Thyroid gland (tissue), 4 donors: ENCODE data around the gene TMEM30B. TPM values are rescaled to one million over a fixed set of nuclear protein-coding genes. Genes with fewer than 3 reads are reported as not detected.

ENCODE experiments used
- DNase-seq, 2 donors: peaks; one replicate each; pipeline ENCODE4 v3.0.0-alpha.2; 2019
- H3K27ac ChIP-seq, 3 donors: fragments of 200-600 bp; sonication (generic); 1 replicate in 2 of 3; 2 replicates in 1 of 3; pipeline ENCODE4 v1.5.1; 2016 to 2019; ENCODE audit warnings: mild to moderate bottlenecking in 1 of 3, moderate library complexity in 1 of 3
- H3K27me3 ChIP-seq: fragments of 200-600 bp; sonication (generic); one replicate; pipeline ENCODE4 v1.5.1; 2019
- H3K36me3 ChIP-seq, 2 donors: fragments of 200-600 bp; sonication (generic); one replicate each; pipeline ENCODE4 v1.5.1; 2016 to 2019
- H3K4me1 ChIP-seq, 2 donors: fragments of 200-600 bp; sonication (generic); one replicate each; pipeline ENCODE4 v1.5.1; 2017 to 2019
- H3K4me3 ChIP-seq, 3 donors: fragments of 200-600 bp; sonication (generic); replicated peaks in 1 of 3; 1 replicate in 2 of 3; 2 replicates in 1 of 3; pipeline ENCODE4 v1.5.1; 2016; ENCODE audit warnings: mild to moderate bottlenecking in 1 of 3
- H3K9me3 ChIP-seq: fragments of 200-600 bp; sonication (generic); one replicate; pipeline ENCODE4 v1.5.1; 2017
- POLR2A ChIP-seq, 2 donors: fragments of 450-650 bp; IDR thresholded peaks; one replicate each; pipeline ENCODE4 v1.6.1; 2017; ENCODE audit warnings: antibody characterized with exemption in 2 of 2, mild to moderate bottlenecking in 2 of 2, moderate library complexity in 1 of 2
- WGBS, 2 donors: methylation state at CpG; one replicate each; pipeline ENCODE4 v1.1.5; 2017; 5-methylcytosine and 5-hydroxymethylcytosine counted together
- intact Hi-C: fragments of 100-400 bp; cut with DNase I; formaldehyde crosslinking; loops from one replicate; pipeline ENCODE4 v1.15.1; 2023
- total RNA-seq, 4 donors: library from RNA; depleted of rRNA; stranded (reverse); fragments of >200 nt; gene quantifications; one replicate each; pipeline ENCODE4 v1.2.3, GENCODE V29; 2016
- TF ChIP-seq, protein P1 (sequence below), 6 experiments: fragments of 200-600 bp in 3 of 6; fragments of 450-650 bp in 3 of 6; sonication (generic) in 3 of 6; IDR thresholded peaks; one replicate each; pipeline ENCODE4 v1.5.1; 2016 to 2019; ENCODE audit warnings: antibody characterized with exemption in 6 of 6, mild to moderate bottlenecking in 2 of 6, inconsistent platforms in 1 of 6, moderate library complexity in 1 of 6

Gene TMEM30B
- total RNA-seq, 4 donors from 2014 or later = 91.0 to 153 (median 124) TPM

DNA sequence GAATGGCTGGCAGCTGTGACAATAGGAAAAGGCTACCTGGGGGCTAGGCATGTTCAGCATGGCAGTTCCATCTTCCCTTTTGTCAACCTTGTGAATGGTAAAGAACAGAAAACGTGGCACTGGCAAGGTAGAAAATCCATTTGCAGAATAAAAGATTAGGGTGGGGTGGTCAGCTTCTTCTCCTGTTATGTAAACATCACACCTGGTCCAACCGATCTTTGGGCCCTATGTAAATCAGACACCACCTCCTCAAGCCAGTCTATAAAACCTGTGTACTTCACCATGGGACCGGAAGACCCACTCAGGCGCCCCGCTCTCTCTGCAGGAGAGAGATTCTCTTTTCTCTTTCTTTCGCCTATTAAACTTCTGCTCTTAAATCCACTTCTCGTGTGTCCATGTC, 19.6 kb upstream of the TMEM30B start:
- 92 to 93% methylated on average over 7 of the region's 7 CpGs for WGBS, 2 donors
- H3K36me3 ChIP-seq = no peaks in the 10 kb centered on the region
- no peak overlapping the region for H3K4me3 ChIP-seq
- intact Hi-C loops = no loop called here
- no peaks in the 10 kb centered on the region for H3K4me1 ChIP-seq
- TF ChIP-seq, protein P1, sequence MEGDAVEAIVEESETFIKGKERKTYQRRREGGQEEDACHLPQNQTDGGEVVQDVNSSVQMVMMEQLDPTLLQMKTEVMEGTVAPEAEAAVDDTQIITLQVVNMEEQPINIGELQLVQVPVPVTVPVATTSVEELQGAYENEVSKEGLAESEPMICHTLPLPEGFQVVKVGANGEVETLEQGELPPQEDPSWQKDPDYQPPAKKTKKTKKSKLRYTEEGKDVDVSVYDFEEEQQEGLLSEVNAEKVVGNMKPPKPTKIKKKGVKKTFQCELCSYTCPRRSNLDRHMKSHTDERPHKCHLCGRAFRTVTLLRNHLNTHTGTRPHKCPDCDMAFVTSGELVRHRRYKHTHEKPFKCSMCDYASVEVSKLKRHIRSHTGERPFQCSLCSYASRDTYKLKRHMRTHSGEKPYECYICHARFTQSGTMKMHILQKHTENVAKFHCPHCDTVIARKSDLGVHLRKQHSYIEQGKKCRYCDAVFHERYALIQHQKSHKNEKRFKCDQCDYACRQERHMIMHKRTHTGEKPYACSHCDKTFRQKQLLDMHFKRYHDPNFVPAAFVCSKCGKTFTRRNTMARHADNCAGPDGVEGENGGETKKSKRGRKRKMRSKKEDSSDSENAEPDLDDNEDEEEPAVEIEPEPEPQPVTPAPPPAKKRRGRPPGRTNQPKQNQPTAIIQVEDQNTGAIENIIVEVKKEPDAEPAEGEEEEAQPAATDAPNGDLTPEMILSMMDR (IDR thresholded peaks at IDR 0.05) = no peak
- no peak for TF ChIP-seq POLR2A (IDR thresholded peaks at IDR 0.05)
- no peaks in the 10 kb centered on the region for H3K27me3 ChIP-seq
- no peak for DNase-seq
- H3K9me3 ChIP-seq = no peaks in the 10 kb centered on the region
- no peak overlapping the region for H3K27ac ChIP-seq

DNA sequence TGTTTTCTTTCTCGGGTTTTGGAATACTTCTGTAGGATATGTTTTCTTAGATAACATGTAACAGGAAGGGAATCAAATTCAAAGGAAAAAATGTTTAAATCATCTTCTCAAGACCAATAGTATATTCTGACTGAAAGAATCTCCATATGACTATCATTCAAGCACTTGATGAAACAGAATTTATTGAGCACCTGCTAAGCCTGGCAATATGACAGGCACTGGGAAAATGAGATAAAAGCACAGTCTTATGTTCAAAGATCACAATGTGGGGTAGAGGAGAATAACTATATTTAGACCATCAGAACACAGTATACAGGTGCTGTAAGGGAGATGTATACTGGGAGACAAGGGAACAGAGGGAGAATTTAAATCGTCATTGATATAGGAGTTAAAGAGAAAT, 19.1 kb upstream of the TMEM30B start:
- H3K4me1 ChIP-seq = no peaks in the 10 kb centered on the region
- no peaks in the 10 kb centered on the region for H3K27me3 ChIP-seq
- TF ChIP-seq POLR2A (IDR thresholded peaks at IDR 0.05) = no peak
- TF ChIP-seq, protein P1 (IDR thresholded peaks at IDR 0.05) = no peak
- 40 to 43% methylated on average over 2 of the region's 2 CpGs for WGBS, 2 donors
- H3K4me3 ChIP-seq = no peak overlapping the region
- no peaks in the 10 kb centered on the region for H3K36me3 ChIP-seq
- no peaks in the 10 kb centered on the region for H3K9me3 ChIP-seq
- no peak for DNase-seq
- H3K27ac ChIP-seq = no peak overlapping the region
- intact Hi-C loops = no loop called here

DNA sequence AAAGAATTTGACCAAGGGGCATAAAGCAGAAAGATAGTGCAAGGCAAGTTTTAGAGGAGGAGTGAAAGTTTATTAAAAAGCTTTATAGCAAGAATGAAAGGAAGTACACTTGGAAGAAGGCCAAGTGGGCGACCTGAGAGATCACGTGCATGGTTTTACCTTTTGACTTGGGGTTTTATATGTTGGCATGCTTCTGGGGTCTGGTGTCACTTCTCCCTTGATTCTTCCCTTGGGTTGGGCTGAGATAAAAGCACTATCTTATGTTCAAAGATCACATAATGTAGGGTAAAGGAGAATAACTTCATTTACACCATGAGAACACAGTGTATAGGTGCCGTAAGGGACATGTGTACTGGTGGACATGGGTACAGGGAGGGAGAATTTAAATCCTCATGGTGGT, 17.7 kb upstream of the TMEM30B start:
- no peak for DNase-seq
- TF ChIP-seq, protein P1 (IDR thresholded peaks at IDR 0.05) = no peak
- TF ChIP-seq POLR2A (IDR thresholded peaks at IDR 0.05) = no peak
- Histone ChIP-seq H3K27ac (no peak overlapping the region), H3K27me3 (no peaks in the 10 kb centered on the region), H3K4me3 (no peak overlapping the region), H3K4me1 (no peaks in the 10 kb centered on the region), H3K9me3 (no peaks in the 10 kb centered on the region), H3K36me3 (no peaks in the 10 kb centered on the region)
- WGBS, 2 donors = 60 to 69% methylated on average over 3 of the region's 3 CpGs
- intact Hi-C loops = loop anchor here (5.0 to 10.0 kb wide), 2 partner anchors 158 to 536 kb away; no protein-coding TSS in a partner anchor

DNA sequence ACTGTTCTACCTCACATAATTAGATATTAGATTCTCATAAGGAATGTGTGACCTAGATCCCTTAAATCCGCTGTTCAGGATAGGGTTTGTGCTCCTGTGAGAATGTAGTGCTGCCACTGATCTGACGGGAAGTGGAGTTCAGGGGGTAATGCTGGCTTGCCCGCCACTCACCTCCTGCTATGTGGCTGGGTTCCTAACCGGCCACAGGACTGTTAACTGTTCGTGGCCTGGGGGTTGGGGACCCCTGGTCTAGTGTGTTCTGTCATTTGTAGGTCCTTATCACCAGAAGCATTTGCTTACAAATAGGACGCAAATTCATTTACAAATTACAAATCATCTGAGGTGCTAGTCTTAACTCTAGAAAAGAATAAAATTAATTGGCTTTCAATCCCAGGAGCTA, 16.4 kb upstream of the TMEM30B start:
- Histone ChIP-seq H3K4me3 (no peak overlapping the region), H3K27ac (peak overlapping the region in 1 of 3 donors; percentile 5), H3K27me3 (no peaks in the 10 kb centered on the region), H3K4me1 (no peaks in the 10 kb centered on the region), H3K36me3 (no peaks in the 10 kb centered on the region), H3K9me3 (no peaks in the 10 kb centered on the region)
- WGBS, 2 donors = 80 to 89% methylated on average over 6 of the region's 6 CpGs
- no peak for TF ChIP-seq POLR2A (IDR thresholded peaks at IDR 0.05)
- TF ChIP-seq, protein P1 (IDR thresholded peaks at IDR 0.05) = no peak
- DNase-seq = no peak
- intact Hi-C loops = loop anchor here (5.0 to 10.0 kb wide), 2 partner anchors 160 to 537 kb away; no protein-coding TSS in a partner anchor

DNA sequence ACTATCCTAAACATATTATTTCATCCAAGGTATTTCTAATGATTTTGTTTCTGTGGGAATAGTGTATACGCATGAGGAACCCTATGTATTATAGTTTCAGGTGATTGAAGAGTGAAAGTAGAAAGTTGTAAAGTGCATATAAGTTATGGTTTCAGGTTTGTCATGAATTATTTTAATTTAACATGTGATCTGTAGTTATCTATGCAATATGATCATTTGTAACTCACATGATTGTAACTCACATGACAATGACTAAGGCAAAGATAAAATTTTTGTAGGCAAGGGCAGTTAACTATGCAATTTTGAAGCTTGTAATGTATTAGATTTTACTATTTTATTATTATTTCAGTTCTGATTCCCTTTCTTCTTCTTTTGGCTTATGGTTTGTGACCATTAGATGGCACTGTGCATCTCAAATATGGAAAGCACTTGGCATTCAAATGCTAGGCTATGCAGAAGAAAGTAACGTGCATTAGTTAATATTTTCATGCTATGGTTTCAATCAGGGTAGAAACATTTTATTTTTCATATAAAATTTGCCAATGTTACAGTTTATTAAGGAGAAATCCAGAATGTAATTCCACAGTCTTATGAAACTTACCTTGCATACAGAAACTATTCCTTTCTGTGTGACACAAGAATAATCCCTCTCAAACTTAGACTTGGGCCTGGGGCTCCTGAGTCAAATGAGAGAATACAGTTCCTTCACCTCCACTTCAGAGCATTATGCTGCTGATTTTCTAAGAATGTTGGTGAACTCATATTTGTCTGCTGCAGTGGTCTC, 15.8 kb upstream of the TMEM30B start:
- H3K4me1 ChIP-seq = no peaks in the 10 kb centered on the region
- peak overlapping the region in 1 of 3 donors; percentile 5 for H3K27ac ChIP-seq
- intact Hi-C loops = loop anchor here (5.0 to 10.0 kb wide), 2 partner anchors 160 to 538 kb away; no protein-coding TSS in a partner anchor
- H3K4me3 ChIP-seq = no peak overlapping the region
- H3K9me3 ChIP-seq = no peaks in the 10 kb centered on the region
- 33 to 40% methylated on average over 2 of the region's 2 CpGs for WGBS, 2 donors
- TF ChIP-seq, protein P1 (IDR thresholded peaks at IDR 0.05) = peak in 5 of 6 experiments; percentile 41 to 72 (median 64)
- no peak for TF ChIP-seq POLR2A (IDR thresholded peaks at IDR 0.05)
- no peaks in the 10 kb centered on the region for H3K27me3 ChIP-seq
- no peaks in the 10 kb centered on the region for H3K36me3 ChIP-seq
- no peak for DNase-seq
